GM12801 (cell line): ENCODE results near the gene YY1.

Source experiments
- CTCF ChIP-seq: IDR thresholded peaks from one replicate; pipeline ENCODE4 v1.5.1; 2011; ENCODE audit warnings: control low read depth; ENCODE audit not compliant: insufficient read length; ENCODE audit errors: extremely low read depth

Gene YY1

GRCh38 chr14:100297320-100298300 lies 58.7 kb downstream of the YY1 start:
- no peak for TF ChIP-seq CTCF

GRCh38 chr14:100298551-100299237 lies 59.8 kb downstream of the YY1 start:
- TF ChIP-seq CTCF, result no peak

- no peak for TF ChIP-seq CTCF
Observed at GRCh38 chr14:100299238-100299560, 60.3 kb downstream of the YY1 start.

GRCh38 chr14:100302616-100303015 lies 63.7 kb downstream of the YY1 start:
- TF ChIP-seq CTCF, result no peak

GRCh38 chr14:100303179-100303578 lies 64.2 kb downstream of the YY1 start:
- no peak for TF ChIP-seq CTCF

GRCh38 chr14:100303925-100304324 lies 65.0 kb downstream of the YY1 start:
- TF ChIP-seq CTCF, result no peak

GRCh38 chr14:100304825-100305323 lies 65.9 kb downstream of the YY1 start:
- TF ChIP-seq CTCF, result no peak
